HepG2 (cell line): ENCODE data around the gene KLK7. TPM values are rescaled to one million over a fixed set of nuclear protein-coding genes. Genes with fewer than 3 reads are reported as not detected.

Source experiments
- ATAC-seq: fragments of 200-7000 bp; cut with Tn5 transposase; 3 replicates; pipeline ENCODE4 v1.9.1; 2020; ENCODE audit warnings: mild to moderate bottlenecking, moderate library complexity
- BruUV-seq: library from RNA; stranded (reverse); fragments of 400-500 nt; replicated peaks from 2 replicates; lab custom pipeline; 2021; lab: Mats Ljungman, UMichigan
- CTCF ChIA-PET: fragments of 300-600 bp; formaldehyde crosslinking; extraction: SDS; loops from one replicate; lab custom pipeline; 2021; ENCODE audit warnings: low total read pairs, inconsistent platforms, low intra/inter-chr PET ratio; lab: Yijun Ruan, JAX
- POLR2A ChIA-PET: fragments of 350-600 bp; sonication (Branson Sonifier 250); formaldehyde crosslinking; loops from one replicate; lab custom pipeline; 2020; ENCODE audit warnings: antibody characterized with exemption, inconsistent platforms; lab: Yijun Ruan, JAX
- DNase-seq: peaks from one replicate; pipeline ENCODE4 v3.0.0-alpha.2; 2015; ENCODE audit warnings: low spot score
- FAIRE-seq: peaks from 3 replicates; lab custom pipeline; 2011; peaks lifted over from hg19 to GRCh38; lab: Jason Lieb, UNC
- H2AFZ ChIP-seq: one replicate; pipeline ENCODE4 v1.6.1; 2011; ENCODE audit warnings: low read length, inconsistent platforms
- H3K27ac ChIP-seq: fragments of 300-600 bp; 3 replicates; pipeline ENCODE4 v1.8.0; 2011; ENCODE audit warnings: mixed run types, mild to moderate bottlenecking, mixed read lengths, low read length, inconsistent platforms; ENCODE audit not compliant: insufficient read depth; ENCODE audit errors: extremely low read length
- H3K27me3 ChIP-seq, 2 experiments: fragments of 200-600 bp in 1 of 2; 2 replicates in 1 of 2; 3 replicates in 1 of 2; pipeline versions ENCODE4 v1.6.0 to v1.8.0; 2011; ENCODE audit warnings: low read length in 2 of 2, mild to moderate bottlenecking in 2 of 2, moderate library complexity in 2 of 2, inconsistent platforms in 1 of 2; ENCODE audit not compliant: insufficient read depth in 2 of 2, control insufficient read depth in 1 of 2
- H3K36me3 ChIP-seq, 2 experiments: fragments of 200-600 bp in 1 of 2; replicated peaks in 1 of 2; 2 replicates in 1 of 2; 3 replicates in 1 of 2; pipeline versions ENCODE4 v1.5.1 to v1.8.0; 2011; ENCODE audit warnings: low read length in 2 of 2, inconsistent platforms in 1 of 2; ENCODE audit not compliant: insufficient read depth in 2 of 2, control insufficient read depth in 1 of 2
- H3K4me1 ChIP-seq: 2 replicates; pipeline ENCODE4 v1.5.1; 2012; ENCODE audit warnings: low read length, inconsistent platforms; ENCODE audit not compliant: insufficient read depth
- H3K4me2 ChIP-seq: 2 replicates; pipeline ENCODE4 v1.6.0; 2011; ENCODE audit warnings: low read depth, low read length, inconsistent platforms
- H3K4me3 ChIP-seq, 3 experiments: fragments of 200-600 bp in 1 of 3; sonication (generic), shearing (Covaris generic) in 1 of 3; replicated peaks in 1 of 3; 2 replicates each; pipeline ENCODE4 v1.5.1; 2011 to 2016; ENCODE audit warnings: low read length in 3 of 3, inconsistent platforms in 2 of 3, low read depth in 2 of 3, mild to moderate bottlenecking in 2 of 3, control low read depth in 1 of 3, mixed read lengths in 1 of 3; ENCODE audit not compliant: insufficient read depth in 1 of 3
- H3K79me2 ChIP-seq: one replicate; pipeline ENCODE4 v1.6.1; 2011; ENCODE audit warnings: low read length, inconsistent platforms; ENCODE audit not compliant: insufficient read depth
- H3K9ac ChIP-seq: 2 replicates; pipeline ENCODE4 v1.6.0; 2011; ENCODE audit warnings: mild to moderate bottlenecking, low read depth, low read length, inconsistent platforms; ENCODE audit not compliant: insufficient read depth
- H3K9me3 ChIP-seq: 2 replicates; pipeline ENCODE4 v1.5.1; 2012; ENCODE audit warnings: mild to moderate bottlenecking, low read length
- H4K20me1 ChIP-seq: 2 replicates; pipeline ENCODE4 v1.6.0; 2011; ENCODE audit warnings: inconsistent platforms, mild to moderate bottlenecking, low read length, moderate library complexity; ENCODE audit not compliant: insufficient read depth
- ATF7 ChIP-seq, 2 experiments: fragments of 450-650 bp in 1 of 2; sonication (generic) in 1 of 2; formaldehyde crosslinking in 1 of 2; IDR thresholded peaks; 2 replicates each; pipeline versions ENCODE4 v1.4.0 to v1.6.1; 2016 to 2020; ENCODE audit warnings: antibody characterized with exemption in 1 of 2, mild to moderate bottlenecking in 1 of 2, missing genetic modification reagents in 1 of 2
- FOXP1 ChIP-seq, 2 experiments: fragments of 450-650 bp in 1 of 2; IDR thresholded peaks; 2 replicates each; pipeline ENCODE4 v1.6.1; 2017 to 2018; ENCODE audit warnings: antibody characterized with exemption in 1 of 2
- MBD4 ChIP-seq: IDR thresholded peaks from 2 replicates; pipeline ENCODE4 v1.6.1; 2012; ENCODE audit warnings: low read length, inconsistent platforms, borderline replicate concordance
- NFATC3 ChIP-seq: sonication (generic); formaldehyde crosslinking; IDR thresholded peaks from 2 replicates; pipeline ENCODE4 v1.5.1; 2020; ENCODE audit warnings: mild to moderate bottlenecking, missing genetic modification reagents
- RARA ChIP-seq: IDR thresholded peaks from 2 replicates; pipeline ENCODE4 v1.6.1; 2016; ENCODE audit warnings: missing genetic modification reagents, missing compliant biosample characterization
- ZFP41 ChIP-seq: sonication (generic); formaldehyde crosslinking; IDR thresholded peaks from 2 replicates; pipeline ENCODE4 v1.4.0; 2020; ENCODE audit warnings: mild to moderate bottlenecking, missing genetic modification reagents, borderline replicate concordance
- ZFP82 ChIP-seq: sonication (generic); formaldehyde crosslinking; IDR thresholded peaks from 2 replicates; pipeline ENCODE4 v1.5.1; 2020; ENCODE audit warnings: mild to moderate bottlenecking, missing genetic modification reagents, borderline replicate concordance
- ZNF446 ChIP-seq: sonication (generic); formaldehyde crosslinking; IDR thresholded peaks from 2 replicates; pipeline ENCODE4 v1.5.0; 2020; ENCODE audit warnings: mild to moderate bottlenecking, missing genetic modification reagents
- ZNF616 ChIP-seq: sonication (generic); formaldehyde crosslinking; IDR thresholded peaks from 2 replicates; pipeline ENCODE4 v1.5.0; 2020; ENCODE audit warnings: low read depth, mild to moderate bottlenecking, missing genetic modification reagents
- ZNF75D ChIP-seq: sonication (generic); formaldehyde crosslinking; IDR thresholded peaks from 2 replicates; pipeline ENCODE4 v1.8.1; 2023; ENCODE audit warnings: missing genetic modification reagents, mild to moderate bottlenecking, borderline replicate concordance
- ZNF850 ChIP-seq: sonication (generic); formaldehyde crosslinking; conservative IDR thresholded peaks from 2 replicates; pipeline ENCODE4 v1.9.0; 2021; ENCODE audit warnings: mild to moderate bottlenecking, missing genetic modification reagents
- WGBS: methylation state at CpG from one replicate; pipeline ENCODE4 v1.1.6; 2017; ENCODE audit warnings: low lambda C conversion rate; 5-methylcytosine and 5-hydroxymethylcytosine counted together
- in situ Hi-C: cut with HindIII; loops from 2 replicates; pipeline ENCODE4 v1.10.0; 2017; ENCODE audit warnings: low pct_unique_long_range_greater_than_20kb; ENCODE audit not compliant: extremely low pct_ligation_motif_present
- intact Hi-C: fragments of 100-400 bp; cut with micrococcal nuclease; formaldehyde crosslinking; loops from one replicate; pipeline ENCODE4 v1.10.0; 2022; ENCODE audit not compliant: unreplicated experiment
- polyA plus RNA-seq, 8 experiments: library from polyadenylated mRNA; depleted of rRNA in 3 of 8; stranded (reverse) in 7 of 8; unstranded in 1 of 8; fragments of >200 nt; fragmentation: Illumina TruSeq in 4 of 8; extraction: Trizol in 4 of 8; gene quantifications; 2 replicates each; pipeline versions ENCODE4 v1.2.1 to v1.2.3, GENCODE V29; 2011 to 2016; ENCODE audit warnings: low read depth in 4 of 8, missing spikeins in 1 of 8, mixed read lengths in 1 of 8; ENCODE audit not compliant: insufficient read depth in 1 of 8
- total RNA-seq, 5 experiments: library from RNA; depleted of rRNA; stranded (reverse); fragments of >200 nt; fragmentation: Illumina TruSeq; extraction: Trizol; gene quantifications; 2 replicates each; pipeline ENCODE4 v1.2.3, GENCODE V29; 2016; ENCODE audit warnings: low read depth in 1 of 5
- TF ChIP-seq, protein P1 (sequence below): sonication (generic); formaldehyde crosslinking; IDR thresholded peaks from 2 replicates; pipeline ENCODE4 v1.8.0; 2022; ENCODE audit warnings: mild to moderate bottlenecking, missing genetic modification reagents; ENCODE audit not compliant: insufficient replicate concordance
- TF ChIP-seq, protein P2 (sequence below): sonication (generic); formaldehyde crosslinking; IDR thresholded peaks from 2 replicates; pipeline ENCODE4 v1.5.1; 2020; ENCODE audit warnings: mild to moderate bottlenecking, missing genetic modification reagents

Gene KLK7
- total and polyA plus RNA-seq, 2 of the 13 experiments (the other 11 are each of a cell fraction or from before 2014, with no cell fraction given): not detected

DNA sequence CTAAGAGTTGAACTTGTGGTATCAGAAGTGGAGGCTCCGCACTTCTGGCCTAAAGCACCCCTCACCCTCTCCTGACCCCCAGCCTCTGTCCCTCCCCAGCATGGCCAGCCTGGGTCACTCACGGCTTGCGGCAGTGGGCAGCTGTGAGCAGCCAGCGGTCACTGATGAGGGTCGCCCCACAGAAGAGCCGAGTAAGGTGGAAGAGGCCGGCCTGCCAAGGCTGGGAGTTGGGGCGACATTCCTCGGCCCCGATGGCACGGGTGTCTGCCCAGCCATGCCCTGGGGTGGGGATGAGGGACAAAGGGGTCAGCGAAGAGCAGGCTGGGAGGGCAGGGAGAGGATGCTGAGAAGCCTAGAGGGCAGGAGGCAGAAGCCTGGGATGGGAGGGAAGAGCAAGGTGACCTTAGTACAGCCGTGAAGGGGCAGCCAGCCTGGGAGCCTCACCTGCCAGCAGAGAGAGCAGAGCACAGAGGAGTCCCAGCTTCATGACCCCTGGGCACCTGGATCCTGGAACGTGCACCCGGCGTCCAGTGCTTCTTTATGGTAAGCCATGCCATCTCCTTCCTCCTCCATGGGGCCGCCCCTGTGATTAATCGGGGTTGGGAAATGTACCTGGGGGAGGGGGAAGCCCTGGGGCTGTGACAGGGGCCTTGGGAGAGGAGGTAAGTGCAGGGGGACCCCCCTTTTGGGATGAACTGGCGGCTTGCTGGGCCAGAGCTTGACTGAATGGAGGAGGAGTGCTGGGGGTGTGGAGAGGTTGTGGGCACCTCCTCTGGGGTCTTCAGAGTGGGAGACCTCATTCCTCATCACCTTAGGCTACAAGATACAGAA is 25.6 kb upstream of the KLK7 start:
- Histone ChIP-seq H2AFZ (no peak overlapping the region), H4K20me1 (no peaks in the 10 kb centered on the region), H3K9me3 (no peaks in the 10 kb centered on the region), H3K79me2 (no peaks in the 10 kb centered on the region), H3K4me1 (no peaks in the 10 kb centered on the region), H3K4me2 (no peak overlapping the region), H3K36me3 (no peaks in the 10 kb centered on the region), H3K4me3 (no peak overlapping the region), H3K27me3 (peaks cover 1 to 7% of the 10 kb centered on the region in 2 experiments; a peak in 2 of 5 replicates), H3K9ac (no peak overlapping the region), H3K27ac (no peak overlapping the region)
- TF ChIP-seq RARA (no peak), FOXP1 (IDR thresholded peaks at IDR 0.05) (no peak), FOXP1 (CRISPR knock-in tag; IDR thresholded peaks at IDR 0.05) (no peak), ZFP41 (CRISPR knock-in tag) (no peak), ZNF446 (no peak), ZNF616 (CRISPR knock-in tag) (no peak), ATF7 (IDR thresholded peaks at IDR 0.05) (no peak), ATF7 (CRISPR knock-in tag; IDR thresholded peaks at IDR 0.05) (no peak), MBD4 (no peak), ZNF850 (no peak), NFATC3 (CRISPR knock-in tag) (no peak), ZFP82 (CRISPR knock-in tag) (no peak), ZNF75D (no peak)
- TF ChIP-seq, protein P1, sequence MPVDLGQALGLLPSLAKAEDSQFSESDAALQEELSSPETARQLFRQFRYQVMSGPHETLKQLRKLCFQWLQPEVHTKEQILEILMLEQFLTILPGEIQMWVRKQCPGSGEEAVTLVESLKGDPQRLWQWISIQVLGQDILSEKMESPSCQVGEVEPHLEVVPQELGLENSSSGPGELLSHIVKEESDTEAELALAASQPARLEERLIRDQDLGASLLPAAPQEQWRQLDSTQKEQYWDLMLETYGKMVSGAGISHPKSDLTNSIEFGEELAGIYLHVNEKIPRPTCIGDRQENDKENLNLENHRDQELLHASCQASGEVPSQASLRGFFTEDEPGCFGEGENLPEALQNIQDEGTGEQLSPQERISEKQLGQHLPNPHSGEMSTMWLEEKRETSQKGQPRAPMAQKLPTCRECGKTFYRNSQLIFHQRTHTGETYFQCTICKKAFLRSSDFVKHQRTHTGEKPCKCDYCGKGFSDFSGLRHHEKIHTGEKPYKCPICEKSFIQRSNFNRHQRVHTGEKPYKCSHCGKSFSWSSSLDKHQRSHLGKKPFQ (CRISPR knock-in tag): no peak
- TF ChIP-seq, protein P2, sequence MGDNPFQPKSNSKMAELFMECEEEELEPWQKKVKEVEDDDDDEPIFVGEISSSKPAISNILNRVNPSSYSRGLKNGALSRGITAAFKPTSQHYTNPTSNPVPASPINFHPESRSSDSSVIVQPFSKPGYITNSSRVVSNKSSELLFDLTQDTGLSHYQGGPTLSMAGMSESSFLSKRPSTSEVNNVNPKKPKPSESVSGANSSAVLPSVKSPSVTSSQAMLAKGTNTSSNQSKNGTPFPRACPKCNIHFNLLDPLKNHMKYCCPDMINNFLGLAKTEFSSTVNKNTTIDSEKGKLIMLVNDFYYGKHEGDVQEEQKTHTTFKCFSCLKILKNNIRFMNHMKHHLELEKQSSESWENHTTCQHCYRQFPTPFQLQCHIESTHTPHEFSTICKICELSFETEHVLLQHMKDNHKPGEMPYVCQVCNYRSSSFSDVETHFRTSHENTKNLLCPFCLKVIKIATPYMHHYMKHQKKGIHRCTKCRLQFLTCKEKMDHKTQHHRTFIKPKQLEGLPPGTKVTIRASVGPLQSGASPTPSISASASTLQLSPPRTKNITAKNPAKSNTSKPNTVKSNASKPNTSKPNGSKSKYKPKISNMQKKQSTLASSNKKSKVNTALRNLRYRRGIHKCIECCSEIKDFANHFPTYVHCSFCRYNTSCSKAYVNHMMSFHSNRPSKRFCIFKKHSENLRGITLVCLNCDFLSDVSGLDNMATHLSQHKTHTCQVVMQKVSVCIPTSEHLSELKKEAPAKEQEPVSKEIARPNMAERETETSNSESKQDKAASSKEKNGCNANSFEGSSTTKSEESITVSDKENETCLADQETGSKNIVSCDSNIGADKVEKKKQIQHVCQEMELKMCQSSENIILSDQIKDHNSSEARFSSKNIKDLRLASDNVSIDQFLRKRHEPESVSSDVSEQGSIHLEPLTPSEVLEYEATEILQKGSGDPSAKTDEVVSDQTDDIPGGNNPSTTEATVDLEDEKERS (CRISPR knock-in tag): no peak
- in situ Hi-C loops: no loop called here
- ATAC-seq: no peak
- intact Hi-C loops: no loop called here
- ChIA-PET CTCF (no interaction called here), POLR2A (no interaction called here)
- WGBS: 7% methylated on average over 17 of the region's 19 CpGs
- BruUV-seq: no TSS peak
- FAIRE-seq: no peak
- DNase-seq: no peak
